HepG2 (cell line): ENCODE results near the gene TTC23. TPM values are rescaled to one million over a fixed set of nuclear protein-coding genes. Genes with fewer than 3 reads are reported as not detected.

Source experiments
- ESRRA ChIP-seq: sonication (generic); formaldehyde crosslinking; IDR thresholded peaks from 2 replicates; pipeline ENCODE4 v1.5.1; 2020; ENCODE audit warnings: mild to moderate bottlenecking, low read depth, missing genetic modification reagents
- FIP1L1 ChIP-seq: fragments of 200-400 bp; formaldehyde crosslinking; IDR thresholded peaks from 2 replicates; pipeline ENCODE4 v1.6.1; 2018; ENCODE audit warnings: low read depth, mild to moderate bottlenecking, low read length, moderate library complexity, borderline replicate concordance; ENCODE audit not compliant: insufficient read depth
- GMEB1 ChIP-seq: sonication (generic); formaldehyde crosslinking; IDR thresholded peaks from 2 replicates; pipeline ENCODE4 v1.5.1; 2020; ENCODE audit warnings: missing genetic modification reagents, mild to moderate bottlenecking, borderline replicate concordance
- IRX3 ChIP-seq: sonication (generic); formaldehyde crosslinking; IDR thresholded peaks from 2 replicates; pipeline ENCODE4 v1.8.1; 2023; ENCODE audit warnings: mild to moderate bottlenecking, low read depth, missing genetic modification reagents, borderline replicate concordance
- KAT2B ChIP-seq: fragments of 150-350 bp; IDR thresholded peaks from 2 replicates; pipeline ENCODE4 v1.6.1; 2014; ENCODE audit warnings: low read depth, low read length, borderline replicate concordance
- LCORL ChIP-seq, 2 experiments: fragments of 450-650 bp in 1 of 2; sonication (generic) in 1 of 2; formaldehyde crosslinking in 1 of 2; IDR thresholded peaks; 2 replicates each; pipeline versions ENCODE4 v1.5.0 to v1.6.1; 2017 to 2020; ENCODE audit warnings: antibody characterized with exemption in 1 of 2, missing genetic modification reagents in 1 of 2
- MBD4 ChIP-seq: IDR thresholded peaks from 2 replicates; pipeline ENCODE4 v1.6.1; 2012; ENCODE audit warnings: low read length, inconsistent platforms, borderline replicate concordance
- MEIS1 ChIP-seq: sonication (generic); formaldehyde crosslinking; IDR thresholded peaks from 2 replicates; pipeline ENCODE4 v1.9.0; 2021; ENCODE audit warnings: mild to moderate bottlenecking, missing genetic modification reagents, moderate library complexity, borderline replicate concordance
- NR2F6 ChIP-seq, 2 experiments: IDR thresholded peaks; 2 replicates each; pipeline ENCODE4 v1.6.1; 2016; ENCODE audit warnings: antibody characterized with exemption in 1 of 2, mild to moderate bottlenecking in 1 of 2
- PRDM15 ChIP-seq: sonication (generic); formaldehyde crosslinking; IDR thresholded peaks from 2 replicates; pipeline ENCODE4 v1.4.0; 2020; ENCODE audit warnings: missing genetic modification reagents
- RXRB ChIP-seq: IDR thresholded peaks from 2 replicates; pipeline ENCODE4 v1.6.1; 2016; ENCODE audit warnings: borderline replicate concordance, missing genetic modification reagents, missing compliant biosample characterization
- ZBTB2 ChIP-seq: sonication (generic); formaldehyde crosslinking; IDR thresholded peaks from 2 replicates; pipeline ENCODE4 v1.8.0; 2022; ENCODE audit warnings: low read depth, missing genetic modification reagents
- ZNF652 ChIP-seq: IDR thresholded peaks from 2 replicates; pipeline ENCODE4 v1.6.1; 2016; ENCODE audit warnings: low read depth, borderline replicate concordance
- ZNF724P ChIP-seq: sonication (generic); formaldehyde crosslinking; IDR thresholded peaks from 2 replicates; pipeline ENCODE4 v1.8.0; 2022; ENCODE audit warnings: missing genetic modification reagents, borderline replicate concordance
- polyA plus RNA-seq, 8 experiments: library from polyadenylated mRNA; depleted of rRNA in 3 of 8; stranded (reverse) in 7 of 8; unstranded in 1 of 8; fragments of >200 nt; fragmentation: Illumina TruSeq in 4 of 8; extraction: Trizol in 4 of 8; gene quantifications; 2 replicates each; pipeline versions ENCODE4 v1.2.1 to v1.2.3, GENCODE V29; 2011 to 2016; ENCODE audit warnings: low read depth in 4 of 8, missing spikeins in 1 of 8, mixed read lengths in 1 of 8; ENCODE audit not compliant: insufficient read depth in 1 of 8
- total RNA-seq, 5 experiments: library from RNA; depleted of rRNA; stranded (reverse); fragments of >200 nt; fragmentation: Illumina TruSeq; extraction: Trizol; gene quantifications; 2 replicates each; pipeline ENCODE4 v1.2.3, GENCODE V29; 2016; ENCODE audit warnings: low read depth in 1 of 5
- TF ChIP-seq, protein P1 (sequence below): sonication (generic); formaldehyde crosslinking; IDR thresholded peaks from 2 replicates; pipeline ENCODE4 v1.4.0; 2020; ENCODE audit warnings: missing genetic modification reagents
- TF ChIP-seq, protein P2 (sequence below): IDR thresholded peaks from 2 replicates; pipeline ENCODE4 v1.6.1; 2016; ENCODE audit warnings: control low read depth

TTC23 gene
- total and polyA plus RNA-seq, 2 of the 13 experiments (the other 11 are each of a cell fraction or from before 2014, with no cell fraction given) = 1.6 to 11.7 TPM

DNA sequence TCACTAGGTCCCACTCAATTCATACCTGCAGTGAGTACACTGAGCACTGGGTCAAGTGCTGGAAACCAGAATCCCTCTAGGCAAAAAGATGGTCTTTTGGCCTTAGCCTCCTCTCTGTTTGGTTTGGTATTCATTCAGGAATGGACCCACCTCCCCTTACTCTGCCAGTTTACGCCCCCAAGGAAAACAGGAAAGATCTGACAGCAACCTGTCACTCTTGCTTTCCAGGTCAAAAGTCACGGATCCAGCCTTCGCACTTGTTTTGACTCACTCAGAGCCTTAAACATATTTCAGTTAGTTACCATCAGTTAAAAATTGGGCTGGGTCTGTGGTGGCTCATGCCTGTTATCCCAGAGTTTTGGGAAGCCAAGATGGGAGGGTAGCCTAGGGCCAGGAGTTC, 76.4 kb downstream of the TTC23 start (continued):
- TF ChIP-seq, protein P1, sequence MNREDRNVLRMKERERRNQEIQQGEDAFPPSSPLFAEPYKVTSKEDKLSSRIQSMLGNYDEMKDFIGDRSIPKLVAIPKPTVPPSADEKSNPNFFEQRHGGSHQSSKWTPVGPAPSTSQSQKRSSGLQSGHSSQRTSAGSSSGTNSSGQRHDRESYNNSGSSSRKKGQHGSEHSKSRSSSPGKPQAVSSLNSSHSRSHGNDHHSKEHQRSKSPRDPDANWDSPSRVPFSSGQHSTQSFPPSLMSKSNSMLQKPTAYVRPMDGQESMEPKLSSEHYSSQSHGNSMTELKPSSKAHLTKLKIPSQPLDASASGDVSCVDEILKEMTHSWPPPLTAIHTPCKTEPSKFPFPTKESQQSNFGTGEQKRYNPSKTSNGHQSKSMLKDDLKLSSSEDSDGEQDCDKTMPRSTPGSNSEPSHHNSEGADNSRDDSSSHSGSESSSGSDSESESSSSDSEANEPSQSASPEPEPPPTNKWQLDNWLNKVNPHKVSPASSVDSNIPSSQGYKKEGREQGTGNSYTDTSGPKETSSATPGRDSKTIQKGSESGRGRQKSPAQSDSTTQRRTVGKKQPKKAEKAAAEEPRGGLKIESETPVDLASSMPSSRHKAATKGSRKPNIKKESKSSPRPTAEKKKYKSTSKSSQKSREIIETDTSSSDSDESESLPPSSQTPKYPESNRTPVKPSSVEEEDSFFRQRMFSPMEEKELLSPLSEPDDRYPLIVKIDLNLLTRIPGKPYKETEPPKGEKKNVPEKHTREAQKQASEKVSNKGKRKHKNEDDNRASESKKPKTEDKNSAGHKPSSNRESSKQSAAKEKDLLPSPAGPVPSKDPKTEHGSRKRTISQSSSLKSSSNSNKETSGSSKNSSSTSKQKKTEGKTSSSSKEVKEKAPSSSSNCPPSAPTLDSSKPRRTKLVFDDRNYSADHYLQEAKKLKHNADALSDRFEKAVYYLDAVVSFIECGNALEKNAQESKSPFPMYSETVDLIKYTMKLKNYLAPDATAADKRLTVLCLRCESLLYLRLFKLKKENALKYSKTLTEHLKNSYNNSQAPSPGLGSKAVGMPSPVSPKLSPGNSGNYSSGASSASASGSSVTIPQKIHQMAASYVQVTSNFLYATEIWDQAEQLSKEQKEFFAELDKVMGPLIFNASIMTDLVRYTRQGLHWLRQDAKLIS (CRISPR knock-in tag) = no peak
- TF ChIP-seq ESRRA (CRISPR knock-in tag) = no peak
- no peak for TF ChIP-seq LCORL (IDR thresholded peaks at IDR 0.05)
- peak; percentile 25; the same call in 1 of the 2 replicates for TF ChIP-seq LCORL (CRISPR knock-in tag; IDR thresholded peaks at IDR 0.05)
- no peak for TF ChIP-seq ZNF724P
- no peak for TF ChIP-seq ZNF652 (CRISPR knock-in tag)
- TF ChIP-seq MBD4 = no peak
- TF ChIP-seq MEIS1 = 0 out of 2 replicates have a peak, but pooled peaks have one; percentile 70
- no peak for TF ChIP-seq PRDM15 (CRISPR knock-in tag)
- 0 out of 2 replicates have a peak, but pooled peaks have one; percentile 17 for TF ChIP-seq NR2F6 (IDR thresholded peaks at IDR 0.05)
- TF ChIP-seq NR2F6 (CRISPR knock-in tag; IDR thresholded peaks at IDR 0.05) = no peak
- no peak for TF ChIP-seq IRX3 (CRISPR knock-in tag)
- TF ChIP-seq, protein P2, sequence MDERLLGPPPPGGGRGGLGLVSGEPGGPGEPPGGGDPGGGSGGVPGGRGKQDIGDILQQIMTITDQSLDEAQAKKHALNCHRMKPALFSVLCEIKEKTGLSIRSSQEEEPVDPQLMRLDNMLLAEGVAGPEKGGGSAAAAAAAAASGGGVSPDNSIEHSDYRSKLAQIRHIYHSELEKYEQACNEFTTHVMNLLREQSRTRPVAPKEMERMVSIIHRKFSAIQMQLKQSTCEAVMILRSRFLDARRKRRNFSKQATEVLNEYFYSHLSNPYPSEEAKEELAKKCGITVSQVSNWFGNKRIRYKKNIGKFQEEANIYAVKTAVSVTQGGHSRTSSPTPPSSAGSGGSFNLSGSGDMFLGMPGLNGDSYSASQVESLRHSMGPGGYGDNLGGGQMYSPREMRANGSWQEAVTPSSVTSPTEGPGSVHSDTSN = peak; percentile 25; the same call in 1 of the 2 replicates
- TF ChIP-seq KAT2B = no peak
- TF ChIP-seq FIP1L1 = no peak
- TF ChIP-seq GMEB1 (CRISPR knock-in tag) = no peak
- peak; percentile 50; the same call in 1 of the 2 replicates for TF ChIP-seq RXRB (CRISPR knock-in tag)
- no peak for TF ChIP-seq ZBTB2 (CRISPR knock-in tag)
